ENCODE data around the gene MORN3. TPM values are rescaled to one million over a fixed set of nuclear protein-coding genes. Genes with fewer than 3 reads are reported as not detected.

MORN3 gene
- total and polyA plus RNA-seq, 7 donors: 0.90 to 1.2 TPM; not detected in 5

- Histone ChIP-seq H3K27me3 (no peaks in the 10 kb centered on the region), H3K27ac (no peak overlapping the region), H3K4me1 (no peaks in the 10 kb centered on the region), H3K4me3 (no peak overlapping the region), H3K9me3 (no peaks in the 10 kb centered on the region), H3K36me3 (no peaks in the 10 kb centered on the region)
- intact Hi-C loops (cut with DNase I): no loop called here
- 18 to 76% methylated on average over 6 of the region's 6 CpGs for WGBS, 2 donors
- TF ChIP-seq POLR2A (IDR thresholded peaks at IDR 0.05) (no peak), EP300 (IDR thresholded peaks at IDR 0.05) (no peak), CTCF (IDR thresholded peaks at IDR 0.05) (no peak), POLR2AphosphoS5 (IDR thresholded peaks at IDR 0.05) (no peak)
- no peak for DNase-seq
These were observed 66.7 kb downstream of the MORN3 start for GRCh38 chr12:121602766-121603165.

- Histone ChIP-seq H3K4me3 (no peak overlapping the region), H3K4me1 (no peaks in the 10 kb centered on the region), H3K36me3 (no peaks in the 10 kb centered on the region), H3K9me3 (no peaks in the 10 kb centered on the region), H3K27me3 (no peaks in the 10 kb centered on the region), H3K27ac (no peak overlapping the region)
- TF ChIP-seq POLR2AphosphoS5 (IDR thresholded peaks at IDR 0.05): no peak
- no peak for TF ChIP-seq POLR2A (IDR thresholded peaks at IDR 0.05)
- no peak for TF ChIP-seq CTCF (IDR thresholded peaks at IDR 0.05)
- TF ChIP-seq EP300 (IDR thresholded peaks at IDR 0.05): no peak
- no peak for DNase-seq
- 11 to 70% methylated on average over 6 of the region's 6 CpGs for WGBS, 2 donors
- intact Hi-C loops (cut with DNase I): no loop called here
These were observed 68.6 kb downstream of the MORN3 start for GRCh38 chr12:121600702-121601336.

Small RNA genes within 50 kb of the gene (small RNA-seq; reads per million reads assigned to genes)
- gene RNU6-1004P: 0 reads per million in 3 donors

Other genes starting within 250 kb of the MORN3 start
- 10 to 100 TPM; 16.1 to 31.7 (median 18.5) TPM for gene KDM2B, start 88.6 kb downstream of the MORN3 start, total RNA-seq
- 10 to 100 TPM in 1 of 3 donors, 1 to 10 TPM in 2; 4.8 to 23.2 (median 9.9) TPM for gene KDM2B, start 88.6 kb downstream of the MORN3 start, polyA plus RNA-seq
- gene ORAI1, start 43.1 kb downstream of the MORN3 start, total RNA-seq: 10 to 100 TPM in 2 of 4 donors, 1 to 10 TPM in 2; 5.4 to 12.2 (median 9.0) TPM
- 10 to 100 TPM in 1 of 3 donors, 1 to 10 TPM in 2; 5.3 to 24.9 (median 9.6) TPM for gene ORAI1, start 43.1 kb downstream of the MORN3 start, polyA plus RNA-seq
- 1 to 10 TPM; 2.9 to 8.9 (median 4.2) TPM for gene TMEM120B, start 43.1 kb upstream of the MORN3 start, total RNA-seq
- gene TMEM120B, start 43.1 kb upstream of the MORN3 start, polyA plus RNA-seq: 1 to 10 TPM; 1.2 to 5.3 (median 1.8) TPM
- 10 to 100 TPM in 1 of 4 donors, 1 to 10 TPM in 3; 7.6 to 15.0 (median 8.1) TPM for gene RHOF, start 124.0 kb upstream of the MORN3 start, total RNA-seq
- gene RHOF, start 124.0 kb upstream of the MORN3 start, polyA plus RNA-seq: 100 to 1,000 TPM in 1 of 3 donors, 10 to 100 TPM in 2; 35.4 to 132 (median 48.9) TPM
- 10 to 100 TPM in 2 of 4 donors, 1 to 10 TPM in 2; 7.6 to 16.9 (median 11.4) TPM for gene SETD1B, start 134.4 kb upstream of the MORN3 start, total RNA-seq
- gene SETD1B, start 134.4 kb upstream of the MORN3 start, polyA plus RNA-seq: 10 to 100 TPM in 1 of 3 donors, 1 to 10 TPM in 2; 2.4 to 16.0 (median 3.0) TPM
- gene HPD, start 189.2 kb upstream of the MORN3 start, total RNA-seq: 1 to 10 TPM in 1 of 4 donors, under 1 TPM in 3; 0.27 to 2.8 (median 0.34) TPM
- 1 to 10 TPM in 1 of 3 donors, under 1 TPM in 1, not detected in 1; 0.86 to 2.4 TPM for gene HPD, start 189.2 kb upstream of the MORN3 start, polyA plus RNA-seq
- gene PSMD9, start 219.1 kb upstream of the MORN3 start, total RNA-seq: 10 to 100 TPM; 28.5 to 91.4 (median 39.1) TPM
- 100 to 1,000 TPM in 2 of 3 donors, 10 to 100 TPM in 1; 92.9 to 108 (median 102) TPM for gene PSMD9, start 219.1 kb upstream of the MORN3 start, polyA plus RNA-seq
- gene CFAP251, start 248.9 kb upstream of the MORN3 start, total RNA-seq: 1 to 10 TPM in 3 of 4 donors, under 1 TPM in 1; 0.68 to 3.0 (median 1.2) TPM
- gene CFAP251, start 248.9 kb upstream of the MORN3 start, polyA plus RNA-seq: 1 to 10 TPM in 1 of 3 donors, under 1 TPM in 1, not detected in 1; 0.98 to 1.2 TPM